A549 (cell line): ENCODE results near the gene AKAP17A.

ENCODE experiments used
- CTCF ChIP-seq: fragments of >200 bp; sonication (Bioruptor Twin); formaldehyde crosslinking; IDR thresholded peaks from 3 replicates; pipeline ENCODE4 v1.5.1; 2016
- EP300 ChIP-seq, 2 experiments: fragments of >200 bp; sonication (Bioruptor Twin); formaldehyde crosslinking; IDR thresholded peaks; 2 replicates in 1 of 2; 3 replicates in 1 of 2; pipeline ENCODE4 v1.6.1; 2016 to 2017
- ESRRA ChIP-seq: fragments of 150-350 bp; IDR thresholded peaks from 2 replicates; pipeline ENCODE4 v1.6.1; 2014; ENCODE audit warnings: mild to moderate bottlenecking, low read length, borderline replicate concordance
- HMGXB4 ChIP-seq: fragments of 250-450 bp; sonication (Bioruptor Pico); IDR thresholded peaks from 2 replicates; pipeline ENCODE4 v1.5.0; 2021; ENCODE audit warnings: mild to moderate bottlenecking, moderate library complexity, borderline replicate concordance
- JUN ChIP-seq, 2 experiments: fragments of >200 bp; sonication (Bioruptor Twin); formaldehyde crosslinking; IDR thresholded peaks; 2 replicates in 1 of 2; 3 replicates in 1 of 2; pipeline ENCODE4 v1.6.1; 2016 to 2017
- MAX ChIP-seq: IDR thresholded peaks from 2 replicates; pipeline ENCODE4 v1.6.1; 2012
- PBX3 ChIP-seq: IDR thresholded peaks from 2 replicates; pipeline ENCODE4 v1.6.1; 2012
- RAD21 ChIP-seq, 2 experiments: fragments of >200 bp in 1 of 2; sonication (Bioruptor Twin) in 1 of 2; formaldehyde crosslinking in 1 of 2; IDR thresholded peaks in 1 of 2; conservative IDR thresholded peaks in 1 of 2; 2 replicates in 1 of 2; 3 replicates in 1 of 2; pipeline ENCODE4 v1.6.1; 2012 to 2018; ENCODE audit warnings: inconsistent platforms in 1 of 2
- RFX5 ChIP-seq: fragments of 450-650 bp; IDR thresholded peaks from 2 replicates; pipeline ENCODE4 v1.7.1; 2014; ENCODE audit warnings: antibody characterized with exemption, mild to moderate bottlenecking, moderate library complexity
- SMC3 ChIP-seq: fragments of >200 bp; sonication (Bioruptor Twin); formaldehyde crosslinking; IDR thresholded peaks from 3 replicates; pipeline ENCODE4 v1.6.1; 2018; ENCODE audit warnings: inconsistent platforms

- TF ChIP-seq EP300 (IDR thresholded peaks at IDR 0.05) (no peak), CTCF (no peak), PBX3 (no peak), RFX5 (no peak), RAD21 (conservative IDR thresholded peaks at IDR 0.05 in 1 of 2, IDR thresholded peaks at IDR 0.05 in 1 of 2) (no peak), MAX (no peak), HMGXB4 (CRISPR knock-in tag) (no peak), ESRRA (no peak), SMC3 (no peak), JUN (IDR thresholded peaks at IDR 0.05) (no peak)
Measured at GRCh38 chrX:1576201-1576992, 15.0 kb upstream of the AKAP17A start.
